Omental fat pad (tissue), 4 donors: ENCODE measurements around the gene TBC1D16. TPM values are rescaled to one million over a fixed set of nuclear protein-coding genes. Genes with fewer than 3 reads are reported as not detected.
A peak's percentile ranks its signal among the peaks of the same experiment; 100 is the strongest.

Experiments
- ATAC-seq: fragments of 150-250 bp; one replicate; pipeline ENCODE4 v1.9.1; 2016; ENCODE audit warnings: mild to moderate bottlenecking, moderate library complexity; ENCODE audit not compliant: low FRiP score
- DNase-seq: peaks from one replicate; pipeline ENCODE4 v3.0.0-alpha.2; 2019; ENCODE audit warnings: low spot score
- CTCF ChIP-seq, 3 donors: fragments of 450-650 bp; IDR thresholded peaks; one replicate each; pipeline ENCODE4 v1.5.1; 2016 to 2017; ENCODE audit warnings: antibody characterized with exemption in 3 of 3, mild to moderate bottlenecking in 3 of 3, moderate library complexity in 2 of 3
- total RNA-seq, 4 donors: library from RNA; depleted of rRNA; stranded (reverse); fragments of >200 nt; gene quantifications; one replicate each; pipeline ENCODE4 v1.1.0, GENCODE V29; 2016

The TBC1D16 gene
- total RNA-seq, 4 donors from 2014 or later, result 46.1 to 97.9 (median 65.3) TPM

DNA sequence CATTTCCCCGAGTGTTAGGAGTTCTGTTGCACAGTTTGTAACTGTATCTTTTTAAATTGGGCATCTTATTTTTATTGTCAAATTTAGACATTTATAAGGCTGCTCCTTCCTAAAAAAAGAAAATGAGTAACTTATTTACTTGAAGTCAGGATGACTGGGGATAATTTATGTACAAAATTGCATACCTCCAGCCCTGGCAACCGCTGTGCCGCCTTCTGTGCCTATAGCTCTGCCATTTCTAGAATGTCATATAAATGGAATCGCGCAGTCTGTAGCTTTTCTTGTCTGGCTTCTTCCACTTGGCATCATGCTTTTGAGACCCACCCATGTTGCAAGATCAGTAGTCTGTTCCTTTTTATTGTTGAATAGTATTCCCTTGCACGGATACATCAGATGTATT lies 36.7 kb upstream of the TBC1D16 start:
- TF ChIP-seq CTCF (IDR thresholded peaks at IDR 0.05), result no peak
- ATAC-seq, result no peak
- DNase-seq, result no peak

- no peak for TF ChIP-seq CTCF (IDR thresholded peaks at IDR 0.05)
- DNase-seq (no peak), ATAC-seq (no peak)
Observed at GRCh38 chr17:80071116-80071841, 35.6 kb upstream of the TBC1D16 start.

GRCh38 chr17:80070375-80071115 lies 34.9 kb upstream of the TBC1D16 start:
- no peak for DNase-seq
- ATAC-seq, result no peak
- no peak for TF ChIP-seq CTCF (IDR thresholded peaks at IDR 0.05)

GRCh38 chr17:80068301-80069222 lies 32.9 kb upstream of the TBC1D16 start:
- DNase-seq (no peak), ATAC-seq (peak; percentile 45)
- no peak for TF ChIP-seq CTCF (IDR thresholded peaks at IDR 0.05)

DNA sequence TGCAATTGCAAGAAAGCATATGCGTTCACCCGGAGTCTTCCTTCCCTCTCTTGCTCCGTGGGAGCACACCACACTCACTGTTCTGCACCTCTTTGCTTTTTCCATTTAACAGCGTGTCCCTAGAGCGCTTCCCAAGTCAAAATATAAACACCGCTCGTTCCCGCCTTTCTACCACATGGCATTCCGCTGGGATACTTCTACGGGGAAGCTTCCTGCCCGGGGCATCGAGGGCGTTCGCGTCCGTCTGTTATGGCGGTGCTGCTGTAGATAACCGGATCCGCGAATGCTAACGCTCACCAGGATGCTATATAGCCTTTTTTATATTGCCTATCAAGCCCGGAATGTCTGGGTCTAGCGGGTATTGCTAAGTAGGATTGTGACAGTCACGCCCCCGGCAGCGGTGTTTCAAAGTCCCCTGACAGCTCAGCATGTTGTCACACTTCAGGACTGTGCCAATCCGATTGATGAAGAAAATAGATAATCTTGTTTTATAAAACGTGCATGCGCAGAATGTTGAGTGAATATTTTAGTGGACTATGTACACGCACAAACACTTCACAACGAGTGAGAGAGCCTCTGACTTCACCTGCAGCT lies 31.8 kb upstream of the TBC1D16 start:
- ATAC-seq (no peak), DNase-seq (no peak)
- TF ChIP-seq CTCF (IDR thresholded peaks at IDR 0.05), result no peak

DNA sequence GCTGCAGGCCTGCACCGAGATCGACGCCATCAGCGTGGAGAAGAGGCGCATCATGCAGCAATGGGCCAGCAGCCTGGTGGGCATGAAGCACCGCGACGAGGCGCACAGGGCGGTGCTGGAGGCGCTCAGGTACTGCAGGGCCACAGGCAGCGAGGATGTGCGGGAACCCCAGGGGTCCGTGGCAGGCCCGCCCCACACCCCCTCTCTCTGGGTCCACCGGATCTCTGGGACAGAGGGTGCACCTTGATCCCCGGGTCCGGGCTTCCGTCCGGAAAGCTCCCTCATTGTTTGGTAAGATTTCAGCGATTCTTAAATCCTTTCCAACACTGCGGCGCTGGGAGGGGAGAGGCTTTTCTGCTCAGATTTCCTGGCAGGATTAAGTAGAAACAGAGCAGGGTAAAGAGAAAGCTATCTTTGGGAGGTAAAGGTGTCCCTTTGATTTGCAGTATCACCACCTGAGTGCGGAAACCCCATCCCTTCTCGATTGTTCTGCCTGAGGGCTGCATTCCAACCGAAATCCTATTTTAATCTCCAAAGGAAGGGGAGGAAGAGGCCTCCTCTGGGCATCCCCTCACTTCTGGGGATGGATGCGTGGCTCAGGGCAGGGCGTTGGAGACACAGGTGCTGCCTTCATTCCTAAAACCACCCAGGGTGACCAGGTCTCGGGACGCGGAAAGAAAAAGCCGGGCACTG lies 30.0 kb upstream of the TBC1D16 start:
- TF ChIP-seq CTCF (IDR thresholded peaks at IDR 0.05), result no peak
- ATAC-seq (no peak), DNase-seq (no peak)
